ENCODE results near the gene SRPK2. TPM values are rescaled to one million over a fixed set of nuclear protein-coding genes. Genes with fewer than 3 reads are reported as not detected.
"Not testable (repeated sequence)": the region's sequence is repeated elsewhere in the genome, so short reads cannot be mapped to it uniquely, and the experiment has no call there.

SRPK2 gene
- polyA plus RNA-seq, 1 donor from 2014 or later: 118 TPM

GRCh38 chr7:105304040-105304895, 84.5 kb downstream of the SRPK2 start:
- Histone ChIP-seq H3K9me3 (ENCODE audit: low read length) (no peaks in the 10 kb centered on the region), H3K4me2 (ENCODE audit: low read length) (no peak overlapping the region), H4K20me1 (ENCODE audit: insufficient read depth) (no peaks in the 10 kb centered on the region), H3K27me3 (ENCODE audit: insufficient read depth, low read depth, low read length) (no peaks in the 10 kb centered on the region), H3F3A (ENCODE audit: insufficient read depth, low read length, poor library complexity, severe bottlenecking) (no peaks in the 10 kb centered on the region), H3K27ac (ENCODE audit: low read length) (no peak overlapping the region), H3K9ac (ENCODE audit: low read length) (no peak overlapping the region), H3K36me3 (ENCODE audit: insufficient read depth, low read length) (no peaks in the 10 kb centered on the region), H3K4me3 (ENCODE audit: low read length) (no peak overlapping the region), H3K79me2 (replicated peaks; ENCODE audit: insufficient read depth, low read length) (peaks cover 18% of the 10 kb centered on the region), H2AFZ (ENCODE audit: low read depth, low read length) (no peak overlapping the region), H3K9me2 (ENCODE audit: insufficient read depth, low read length) (no peaks in the 10 kb centered on the region)
- TF ChIP-seq EP300 (conservative IDR thresholded peaks at IDR 0.05; ENCODE audit: poor library complexity, severe bottlenecking) (no peak), REST (IDR thresholded peaks at IDR 0.05; ENCODE audit: borderline replicate concordance) (no peak), RAD21 (conservative IDR thresholded peaks at IDR 0.05) (no peak), MXI1 (conservative IDR thresholded peaks at IDR 0.05; ENCODE audit: poor library complexity, severe bottlenecking) (no peak), SMC3 (conservative IDR thresholded peaks at IDR 0.05; ENCODE audit: poor library complexity) (no peak), POLR2AphosphoS5 (IDR thresholded peaks at IDR 0.05) (no peak)

GRCh38 chr7:105300587-105300986, 88.1 kb downstream of the SRPK2 start:
- H3F3A ChIP-seq (ENCODE audit: insufficient read depth, low read length, poor library complexity, severe bottlenecking); H4K20me1 ChIP-seq (ENCODE audit: insufficient read depth); H3K9me3 ChIP-seq (ENCODE audit: low read length); H3K9ac ChIP-seq (ENCODE audit: low read length); H3K27ac ChIP-seq (ENCODE audit: low read length); H3K9me2 ChIP-seq (ENCODE audit: insufficient read depth, low read length); H3K36me3 ChIP-seq (ENCODE audit: insufficient read depth, low read length); H2AFZ ChIP-seq (ENCODE audit: low read depth, low read length); H3K27me3 ChIP-seq (ENCODE audit: insufficient read depth, low read depth, low read length); H3K4me3 ChIP-seq (ENCODE audit: low read length); H3K4me2 ChIP-seq (ENCODE audit: low read length): not testable (repeated sequence)
- H3K79me2 ChIP-seq (replicated peaks; ENCODE audit: insufficient read depth, low read length): peaks cover 18% of the 10 kb centered on the region

GRCh38 chr7:105298439-105298894, 90.3 kb downstream of the SRPK2 start:
- H3K27ac ChIP-seq (ENCODE audit: low read length): no peak overlapping the region
- H3F3A ChIP-seq (ENCODE audit: insufficient read depth, low read length, poor library complexity, severe bottlenecking): no peaks in the 10 kb centered on the region
- H2AFZ ChIP-seq (ENCODE audit: low read depth, low read length): no peak overlapping the region
- no peaks in the 10 kb centered on the region for H3K9me2 ChIP-seq (ENCODE audit: insufficient read depth, low read length)
- no peak overlapping the region for H3K4me2 ChIP-seq (ENCODE audit: low read length)
- H3K4me3 ChIP-seq (ENCODE audit: low read length): no peak overlapping the region
- TF ChIP-seq POLR2AphosphoS5 (IDR thresholded peaks at IDR 0.05) (no peak), EP300 (conservative IDR thresholded peaks at IDR 0.05; ENCODE audit: poor library complexity, severe bottlenecking) (no peak), MXI1 (conservative IDR thresholded peaks at IDR 0.05; ENCODE audit: poor library complexity, severe bottlenecking) (no peak), SMC3 (conservative IDR thresholded peaks at IDR 0.05; ENCODE audit: poor library complexity) (no peak), REST (IDR thresholded peaks at IDR 0.05; ENCODE audit: borderline replicate concordance) (no peak), TAF1 (IDR thresholded peaks at IDR 0.05; ENCODE audit: low read depth) (no peak), CTCF (IDR thresholded peaks at IDR 0.05; ENCODE audit: poor library complexity, severe bottlenecking) (no peak), EZH2 (IDR thresholded peaks at IDR 0.05; ENCODE audit: borderline replicate concordance, insufficient read depth, low read length, poor library complexity, severe bottlenecking) (no peak), RAD21 (conservative IDR thresholded peaks at IDR 0.05) (no peak)
- H3K79me2 ChIP-seq (replicated peaks; ENCODE audit: insufficient read depth, low read length): peaks cover 18% of the 10 kb centered on the region
- H3K27me3 ChIP-seq (ENCODE audit: insufficient read depth, low read depth, low read length): no peaks in the 10 kb centered on the region
- no peak overlapping the region for H3K9ac ChIP-seq (ENCODE audit: low read length)
- no peaks in the 10 kb centered on the region for H4K20me1 ChIP-seq (ENCODE audit: insufficient read depth)
- no peaks in the 10 kb centered on the region for H3K9me3 ChIP-seq (ENCODE audit: low read length)
- H3K36me3 ChIP-seq (ENCODE audit: insufficient read depth, low read length): no peaks in the 10 kb centered on the region

All from neural cell (in vitro differentiated cells).